HepG2 (cell line): Measurements from ENCODE around the gene GMEB2. TPM values are rescaled to one million over a fixed set of nuclear protein-coding genes. Genes with fewer than 3 reads are reported as not detected.

Experiments
- ARID5B ChIP-seq: IDR thresholded peaks from 2 replicates; pipeline ENCODE4 v1.4.0; 2020; ENCODE audit warnings: mild to moderate bottlenecking, missing genetic modification reagents
- DR1 ChIP-seq: sonication (generic); formaldehyde crosslinking; IDR thresholded peaks from 2 replicates; pipeline ENCODE4 v1.8.0; 2021; ENCODE audit warnings: mild to moderate bottlenecking, missing genetic modification reagents, inconsistent platforms
- FUBP1 ChIP-seq: sonication (generic); formaldehyde crosslinking; IDR thresholded peaks from 2 replicates; pipeline ENCODE4 v1.5.1; 2020; ENCODE audit warnings: missing genetic modification reagents, mild to moderate bottlenecking, borderline replicate concordance
- MXD3 ChIP-seq: IDR thresholded peaks from 2 replicates; pipeline ENCODE4 v1.6.1; 2016; ENCODE audit warnings: mild to moderate bottlenecking, missing biosample characterization, missing genetic modification reagents
- THAP7 ChIP-seq: sonication (generic); formaldehyde crosslinking; IDR thresholded peaks from 2 replicates; pipeline ENCODE4 v1.8.1; 2023; ENCODE audit warnings: mild to moderate bottlenecking, missing genetic modification reagents
- ZBTB3 ChIP-seq: sonication (generic); formaldehyde crosslinking; IDR thresholded peaks from 2 replicates; pipeline ENCODE4 v1.4.0; 2020; ENCODE audit warnings: low read depth, mild to moderate bottlenecking, moderate library complexity, missing genetic modification reagents, borderline replicate concordance
- ZFYVE20 ChIP-seq: sonication (generic); formaldehyde crosslinking; IDR thresholded peaks from 2 replicates; pipeline ENCODE4 v1.8.0; 2023; ENCODE audit warnings: low read depth, mild to moderate bottlenecking, moderate library complexity, missing genetic modification reagents, borderline replicate concordance
- ZNF407 ChIP-seq: sonication (generic); formaldehyde crosslinking; IDR thresholded peaks from one replicate; pipeline ENCODE4 v1.5.1; 2020; ENCODE audit warnings: mild to moderate bottlenecking, missing genetic modification reagents; ENCODE audit errors: not compliant biosample characterization
- ZNF710 ChIP-seq: sonication (generic); formaldehyde crosslinking; IDR thresholded peaks from 2 replicates; pipeline ENCODE4 v1.5.0; 2020; ENCODE audit warnings: mild to moderate bottlenecking, missing genetic modification reagents, borderline replicate concordance
- polyA plus RNA-seq, 8 experiments: library from polyadenylated mRNA; depleted of rRNA in 3 of 8; stranded (reverse) in 7 of 8; unstranded in 1 of 8; fragments of >200 nt; fragmentation: Illumina TruSeq in 4 of 8; extraction: Trizol in 4 of 8; gene quantifications; 2 replicates each; pipeline versions ENCODE4 v1.2.1 to v1.2.3, GENCODE V29; 2011 to 2016; ENCODE audit warnings: low read depth in 4 of 8, missing spikeins in 1 of 8, mixed read lengths in 1 of 8; ENCODE audit not compliant: insufficient read depth in 1 of 8
- total RNA-seq, 5 experiments: library from RNA; depleted of rRNA; stranded (reverse); fragments of >200 nt; fragmentation: Illumina TruSeq; extraction: Trizol; gene quantifications; 2 replicates each; pipeline ENCODE4 v1.2.3, GENCODE V29; 2016; ENCODE audit warnings: low read depth in 1 of 5

GMEB2 gene
- total and polyA plus RNA-seq, 2 of the 13 experiments (the other 11 are each of a cell fraction or from before 2014, with no cell fraction given), result 10.6 to 12.4 TPM

GRCh38 chr20:63544241-63544957, 82.5 kb downstream of the GMEB2 start (continued):
- TF ChIP-seq THAP7 (CRISPR knock-in tag), result no peak
- no peak for TF ChIP-seq ZNF407 (CRISPR knock-in tag)
- TF ChIP-seq ZBTB3 (CRISPR knock-in tag), result no peak
- TF ChIP-seq ZFYVE20 (CRISPR knock-in tag), result 0 out of 2 replicates have a peak, but pooled peaks have one; percentile 57
- no peak; the same call in 1 of the 2 replicates for TF ChIP-seq DR1 (CRISPR knock-in tag)
- TF ChIP-seq ARID5B (CRISPR knock-in tag), result peak; percentile 52
- TF ChIP-seq ZNF710 (CRISPR knock-in tag), result no peak
- no peak for TF ChIP-seq FUBP1 (CRISPR knock-in tag)
- no peak for TF ChIP-seq MXD3
